ENCODE data around the gene FAM184A.
"Not testable (repeated sequence)": the region's sequence is repeated elsewhere in the genome, so short reads cannot be mapped to it uniquely, and the experiment has no call there.

Gene FAM184A

GRCh38 chr6:119078376-119079282 is at the start of gene FAM184A:
FAM184A (minus strand) TSS chr6:119078664; CDS start chr6:119078299, 365 bp downstream.
- peak; percentile 70 for DNase-seq

DNA sequence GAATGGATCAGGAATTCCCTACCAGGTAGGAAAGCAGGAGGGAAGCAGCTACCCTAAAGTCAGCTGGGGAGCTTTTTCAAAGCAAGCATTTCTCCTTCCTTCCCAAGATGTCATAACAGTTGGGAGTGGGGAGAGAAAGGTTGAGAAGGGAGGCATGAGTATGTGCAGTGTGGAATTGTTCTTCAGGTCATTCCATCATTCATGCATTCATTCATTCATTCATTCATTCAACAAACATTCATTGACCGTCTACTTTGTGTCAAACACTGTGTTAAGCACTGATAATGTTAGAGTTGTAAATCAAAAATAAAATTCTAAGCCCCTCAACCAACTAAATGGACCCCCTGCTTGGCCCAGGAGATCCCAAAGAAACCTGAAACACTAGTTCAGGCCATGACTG is 49.2 kb upstream of the FAM184A start:
- DNase-seq = no peak

DNA sequence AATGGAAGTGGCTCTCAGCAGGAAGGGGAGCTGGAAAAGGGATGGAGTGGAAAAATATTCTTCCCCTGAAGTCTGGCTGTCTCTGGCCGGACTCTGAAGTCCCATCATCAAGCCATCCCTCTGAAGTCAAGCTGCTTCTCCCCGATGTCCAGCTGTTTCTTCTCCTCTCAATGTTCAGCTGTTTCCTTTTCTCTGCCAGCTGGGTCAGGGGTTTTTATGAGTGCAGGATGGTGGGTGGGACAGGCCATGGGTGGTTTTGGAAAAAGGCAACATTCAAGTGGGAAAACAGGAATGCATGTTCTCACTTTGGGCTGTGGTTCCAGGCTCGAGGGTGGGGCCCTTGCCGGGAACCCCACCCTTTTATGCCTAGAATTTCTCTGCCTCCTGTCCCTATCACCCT is 48.4 kb upstream of the FAM184A start:
- no peak for DNase-seq

DNA sequence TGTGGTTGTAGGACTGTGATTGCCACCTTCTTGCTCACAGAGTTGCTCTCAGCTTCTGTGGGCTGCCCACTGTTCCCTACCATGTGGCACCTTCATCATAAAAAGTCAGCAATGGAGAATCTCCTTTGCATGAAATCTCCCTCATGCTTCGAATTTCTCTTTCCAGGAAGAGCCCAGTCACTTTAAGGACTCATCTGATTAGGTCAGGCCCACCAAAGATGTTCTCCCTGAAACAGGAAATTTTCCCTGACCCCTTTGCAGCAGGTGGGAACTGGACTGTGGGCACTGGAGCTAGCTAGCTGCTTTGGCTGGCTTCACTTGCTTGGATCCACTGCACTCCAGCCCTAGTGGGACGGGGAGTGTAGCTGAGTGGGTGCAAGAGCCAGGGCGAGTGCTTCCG is 47.7 kb upstream of the FAM184A start:
- DNase-seq = no peak

GRCh38 chr6:119125576-119125975 is 47.1 kb upstream of the FAM184A start:
- DNase-seq = no peak

GRCh38 chr6:119124079-119124824 is 45.8 kb upstream of the FAM184A start:
- DNase-seq = no peak

DNA sequence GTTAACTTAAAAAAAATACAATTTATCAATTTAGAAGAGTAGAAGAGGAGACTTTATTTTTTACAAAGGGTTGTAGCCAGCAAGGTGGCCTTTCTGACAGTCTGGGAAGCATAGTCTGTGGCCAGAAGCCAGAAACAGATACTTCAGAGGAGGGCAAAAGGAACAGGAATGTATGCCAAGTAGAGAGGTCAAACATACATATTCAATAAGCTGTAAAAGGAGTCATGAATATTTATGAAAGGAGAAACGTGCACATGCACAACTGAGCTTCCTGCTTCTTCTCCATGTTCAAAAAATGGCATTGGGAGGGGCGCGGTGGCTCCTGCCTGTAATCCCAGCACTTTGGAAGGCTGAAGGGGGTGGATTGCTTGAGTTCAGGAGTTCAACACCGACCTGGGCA is 43.9 kb upstream of the FAM184A start:
- no peak for DNase-seq

GRCh38 chr6:119121367-119121766 is 42.9 kb upstream of the FAM184A start:
- no peak for DNase-seq

- no peak for DNase-seq
These were observed 41.5 kb upstream of the FAM184A start for GRCh38 chr6:119119989-119120388.

DNA sequence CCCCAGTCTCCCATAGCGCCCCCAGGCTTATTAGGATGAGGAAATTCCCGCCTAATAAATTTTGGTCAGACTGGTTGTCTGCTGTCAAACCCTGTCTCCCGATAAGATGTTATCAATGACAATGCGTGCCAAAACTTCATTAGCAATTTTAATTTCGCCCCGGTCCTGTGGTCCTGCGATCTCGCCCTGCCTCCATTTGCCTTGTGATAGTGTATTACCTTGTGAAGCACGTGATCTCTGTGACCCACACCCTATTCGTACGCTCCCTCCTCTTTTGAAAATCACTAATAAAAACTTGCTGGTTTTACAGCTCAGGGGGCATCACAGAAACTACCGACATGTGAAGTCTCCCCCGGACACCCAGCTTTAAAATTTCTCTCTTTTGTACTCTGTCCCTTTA is 40.6 kb upstream of the FAM184A start:
- not testable (repeated sequence) for DNase-seq

GRCh38 chr6:119116712-119117281 is 38.3 kb upstream of the FAM184A start:
- DNase-seq = peak; percentile 37

- no peak for DNase-seq
These were observed 35.5 kb upstream of the FAM184A start for GRCh38 chr6:119113961-119114360.

DNA sequence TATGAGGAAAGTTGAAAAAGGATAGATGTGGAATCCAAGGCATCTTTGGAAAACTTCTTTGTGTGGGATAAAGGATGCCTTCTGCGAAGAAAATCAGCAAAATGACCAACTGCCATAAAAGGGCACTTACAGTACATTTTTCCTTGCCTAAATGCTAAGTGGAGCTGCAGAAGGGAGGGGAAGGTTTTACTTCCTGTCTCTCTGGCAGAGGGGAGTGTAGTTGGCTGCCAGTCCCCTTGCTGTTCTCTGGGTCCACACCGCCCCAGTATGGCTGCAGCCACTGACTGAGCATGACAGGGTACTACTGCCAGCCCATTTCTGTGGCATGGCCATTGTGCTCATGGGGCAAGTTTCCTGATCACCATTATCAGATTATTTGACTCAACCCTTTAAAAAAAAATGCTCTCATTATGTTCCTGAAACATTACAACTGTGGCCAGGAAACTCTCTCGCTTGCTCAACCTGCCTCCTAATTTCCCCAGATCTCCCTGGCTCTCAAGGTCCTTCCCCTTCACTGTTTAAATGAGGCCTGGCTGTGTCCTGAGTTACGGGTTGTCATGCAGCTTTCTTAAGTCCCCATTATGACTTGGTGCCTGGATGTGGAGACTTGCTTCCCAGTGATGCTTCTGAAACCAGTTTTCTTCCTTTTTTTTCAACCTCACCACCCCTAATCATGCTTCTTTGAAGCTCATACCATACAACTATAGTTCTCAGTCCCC is 34.5 kb upstream of the FAM184A start:
- no peak for DNase-seq

GRCh38 chr6:119110601-119111548 is 32.4 kb upstream of the FAM184A start:
- DNase-seq = peak; percentile 30

DNA sequence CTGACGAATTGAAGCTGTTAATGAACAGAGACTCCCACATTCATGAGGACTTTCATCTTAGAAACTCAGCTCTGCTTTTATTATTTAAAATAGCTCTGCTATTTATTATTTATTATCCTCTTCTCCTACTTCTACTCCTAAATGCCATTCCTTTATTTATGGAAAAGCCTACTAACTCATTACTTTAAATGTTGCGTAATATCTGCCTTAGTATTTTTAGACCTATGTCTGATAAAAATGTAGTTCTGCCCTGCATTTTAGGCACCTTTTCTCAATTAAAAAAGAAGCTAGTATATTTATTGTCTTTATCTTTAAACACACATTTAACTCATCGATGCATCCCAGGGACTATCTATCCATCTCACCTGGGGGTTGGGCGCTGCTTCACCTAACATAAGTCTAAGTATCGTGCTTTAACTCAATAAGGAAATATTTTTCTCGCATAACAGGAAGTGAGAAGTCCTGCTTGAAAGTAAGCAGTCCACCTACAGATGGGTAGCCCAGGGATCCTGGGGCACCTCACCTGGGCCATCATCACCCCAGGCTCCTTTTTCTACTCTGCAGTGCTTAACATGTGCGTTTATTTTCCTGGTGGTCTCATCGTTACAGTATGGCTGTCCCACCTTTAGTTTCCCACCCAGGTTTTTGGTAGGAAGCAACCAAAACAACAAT is 31.3 kb upstream of the FAM184A start:
- no peak for DNase-seq

DNA sequence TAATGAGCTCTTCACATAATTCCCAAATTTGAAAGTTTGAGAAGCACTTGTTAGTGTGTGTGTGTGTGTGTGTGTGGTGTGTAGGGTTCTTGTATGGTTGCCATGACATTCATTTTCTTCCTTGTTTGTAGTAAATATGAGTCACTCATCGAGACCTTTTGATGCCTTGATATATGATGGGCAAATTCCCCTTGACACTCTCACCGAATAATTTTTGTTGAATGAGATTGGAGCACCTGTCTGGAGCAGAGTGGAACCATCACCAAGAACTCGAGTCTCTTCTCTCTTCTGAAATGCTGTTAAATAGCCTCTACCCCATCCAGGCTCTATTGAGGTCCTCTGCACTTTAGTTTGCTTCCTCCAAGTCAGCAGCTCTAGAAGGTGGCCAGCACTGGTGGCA is 29.6 kb upstream of the FAM184A start:
- DNase-seq = no peak

- DNase-seq = no peak
These were observed 26.8 kb upstream of the FAM184A start for GRCh38 chr6:119105282-119105681.

- DNase-seq = no peak
These were observed 24.4 kb upstream of the FAM184A start for GRCh38 chr6:119102901-119103300.

DNA sequence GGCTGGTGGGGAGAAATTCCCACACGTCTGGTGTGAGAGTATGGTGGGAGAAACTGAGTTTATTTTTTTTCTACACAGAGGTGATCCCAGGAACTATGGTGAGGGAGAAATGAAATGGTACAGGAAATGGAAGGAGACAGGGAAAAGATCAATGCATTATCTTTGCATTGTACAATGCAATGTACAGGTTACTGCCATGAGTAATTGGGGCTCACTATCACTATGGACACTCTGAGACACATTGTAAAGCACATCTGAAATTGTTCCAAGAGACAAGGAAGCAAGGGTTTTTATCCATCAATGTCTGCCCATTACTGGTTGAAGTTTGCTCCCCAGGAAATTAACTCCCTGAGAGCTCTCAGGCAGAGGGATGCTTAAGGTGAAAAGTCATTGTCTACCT is 21.7 kb upstream of the FAM184A start:
- DNase-seq = no peak

DNA sequence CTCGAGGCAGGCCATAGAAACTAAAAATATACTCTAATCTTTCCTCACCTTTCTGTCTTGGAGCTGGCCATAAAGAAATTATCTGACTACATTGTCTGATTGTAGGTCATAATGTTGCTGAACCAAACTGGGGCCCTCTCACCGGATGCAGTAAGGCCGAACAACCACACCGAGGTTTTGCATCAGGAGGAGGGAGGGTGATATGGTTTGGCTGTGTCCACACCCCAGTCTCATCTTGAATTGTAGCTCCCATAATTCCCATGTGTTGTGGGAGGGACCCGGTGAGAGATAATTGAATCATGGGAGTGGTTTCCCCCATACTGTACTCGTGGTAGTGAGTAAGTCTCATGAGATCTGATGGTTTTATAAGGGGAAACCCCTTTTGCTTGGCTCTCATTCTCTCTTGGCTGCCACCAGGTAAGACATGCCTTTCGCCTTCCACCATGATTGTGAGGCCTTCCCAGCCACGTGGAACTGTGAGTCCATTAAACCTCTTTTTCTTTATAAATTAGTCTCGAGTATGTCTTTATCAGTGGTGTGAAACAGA is 19.4 kb upstream of the FAM184A start:
- peak; percentile 36 for DNase-seq
